Measurements from ENCODE around the gene ZDHHC9. TPM values are rescaled to one million over a fixed set of nuclear protein-coding genes. Genes with fewer than 3 reads are reported as not detected.

Gene ZDHHC9
- total RNA-seq, 1 donor from 2014 or later, result 33.1 TPM

DNA sequence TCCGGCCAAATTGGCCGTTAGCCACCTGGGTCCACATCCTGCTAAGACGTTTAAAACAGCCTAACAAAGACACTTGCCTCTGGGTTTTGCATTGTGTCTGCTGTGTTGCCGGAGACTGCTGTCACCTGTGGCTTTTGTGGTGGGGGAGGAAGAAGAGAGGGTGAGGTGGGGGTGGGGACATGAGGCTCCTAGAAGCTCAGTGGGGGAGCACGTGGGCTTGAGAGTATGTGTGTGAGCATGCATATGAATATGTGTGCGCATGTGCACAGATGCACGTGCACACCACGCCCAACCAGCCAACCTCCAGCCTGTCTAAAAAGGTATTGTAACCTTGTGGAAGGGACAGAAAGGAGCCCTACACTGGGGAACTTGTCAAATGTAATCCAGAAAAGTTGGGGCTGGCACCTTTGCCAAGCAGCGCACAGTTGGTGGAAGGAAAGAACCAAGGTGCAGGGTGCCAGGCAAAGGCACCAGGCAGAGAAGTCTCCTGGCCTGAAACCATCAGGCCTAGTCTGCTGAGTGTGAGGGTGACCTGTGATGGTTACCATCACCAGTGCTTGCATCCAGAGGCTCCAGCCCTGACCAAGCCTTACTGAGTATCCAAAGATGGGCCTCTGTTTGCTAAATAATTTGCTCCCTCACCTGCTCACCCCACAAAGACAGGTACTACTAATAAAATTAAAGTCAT lies 74.1 kb downstream of the ZDHHC9 start:
- Mint-ChIP-seq H3K36me3 (no peaks in the 10 kb centered on the region), H3K4me1 (peaks cover 13% of the 10 kb centered on the region), H3K4me3 (no peak overlapping the region), H3K27ac (no peak overlapping the region), H3K9me3 (peaks cover 2% of the 10 kb centered on the region), H3K27me3 (ENCODE audit: insufficient read depth, low read depth) (peaks cover 3% of the 10 kb centered on the region)
- no peak overlapping the region for H3K4me3 ChIP-seq
- TF ChIP-seq EZH2phosphoT487 (IDR thresholded peaks at IDR 0.05) (no peak), EZH2 (IDR thresholded peaks at IDR 0.05) (no peak)
- TF ChIP-seq, protein P1, sequence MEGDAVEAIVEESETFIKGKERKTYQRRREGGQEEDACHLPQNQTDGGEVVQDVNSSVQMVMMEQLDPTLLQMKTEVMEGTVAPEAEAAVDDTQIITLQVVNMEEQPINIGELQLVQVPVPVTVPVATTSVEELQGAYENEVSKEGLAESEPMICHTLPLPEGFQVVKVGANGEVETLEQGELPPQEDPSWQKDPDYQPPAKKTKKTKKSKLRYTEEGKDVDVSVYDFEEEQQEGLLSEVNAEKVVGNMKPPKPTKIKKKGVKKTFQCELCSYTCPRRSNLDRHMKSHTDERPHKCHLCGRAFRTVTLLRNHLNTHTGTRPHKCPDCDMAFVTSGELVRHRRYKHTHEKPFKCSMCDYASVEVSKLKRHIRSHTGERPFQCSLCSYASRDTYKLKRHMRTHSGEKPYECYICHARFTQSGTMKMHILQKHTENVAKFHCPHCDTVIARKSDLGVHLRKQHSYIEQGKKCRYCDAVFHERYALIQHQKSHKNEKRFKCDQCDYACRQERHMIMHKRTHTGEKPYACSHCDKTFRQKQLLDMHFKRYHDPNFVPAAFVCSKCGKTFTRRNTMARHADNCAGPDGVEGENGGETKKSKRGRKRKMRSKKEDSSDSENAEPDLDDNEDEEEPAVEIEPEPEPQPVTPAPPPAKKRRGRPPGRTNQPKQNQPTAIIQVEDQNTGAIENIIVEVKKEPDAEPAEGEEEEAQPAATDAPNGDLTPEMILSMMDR (IDR thresholded peaks at IDR 0.05), result no peak
- no peaks in the 10 kb centered on the region for H3K9me3 ChIP-seq (ENCODE audit: low read depth)
- DNase-seq (ENCODE audit: low spot score), result peak; percentile 11
- no peaks in the 10 kb centered on the region for H3K36me3 ChIP-seq
- H2AFZ ChIP-seq (replicated peaks), result no peak overlapping the region
- H3K4me2 ChIP-seq, result no peak overlapping the region
- no peaks in the 10 kb centered on the region for H3F3A ChIP-seq (ENCODE audit: low read depth)
- no peaks in the 10 kb centered on the region for H3K79me2 ChIP-seq (ENCODE audit: low read depth)
- no peaks in the 10 kb centered on the region for H4K20me1 ChIP-seq (ENCODE audit: low read depth)
- no peaks in the 10 kb centered on the region for H3K4me1 ChIP-seq
- H3K9ac ChIP-seq, result no peak overlapping the region
- H3K27me3 ChIP-seq, result no peaks in the 10 kb centered on the region
- no peak overlapping the region for H3K27ac ChIP-seq

DNA sequence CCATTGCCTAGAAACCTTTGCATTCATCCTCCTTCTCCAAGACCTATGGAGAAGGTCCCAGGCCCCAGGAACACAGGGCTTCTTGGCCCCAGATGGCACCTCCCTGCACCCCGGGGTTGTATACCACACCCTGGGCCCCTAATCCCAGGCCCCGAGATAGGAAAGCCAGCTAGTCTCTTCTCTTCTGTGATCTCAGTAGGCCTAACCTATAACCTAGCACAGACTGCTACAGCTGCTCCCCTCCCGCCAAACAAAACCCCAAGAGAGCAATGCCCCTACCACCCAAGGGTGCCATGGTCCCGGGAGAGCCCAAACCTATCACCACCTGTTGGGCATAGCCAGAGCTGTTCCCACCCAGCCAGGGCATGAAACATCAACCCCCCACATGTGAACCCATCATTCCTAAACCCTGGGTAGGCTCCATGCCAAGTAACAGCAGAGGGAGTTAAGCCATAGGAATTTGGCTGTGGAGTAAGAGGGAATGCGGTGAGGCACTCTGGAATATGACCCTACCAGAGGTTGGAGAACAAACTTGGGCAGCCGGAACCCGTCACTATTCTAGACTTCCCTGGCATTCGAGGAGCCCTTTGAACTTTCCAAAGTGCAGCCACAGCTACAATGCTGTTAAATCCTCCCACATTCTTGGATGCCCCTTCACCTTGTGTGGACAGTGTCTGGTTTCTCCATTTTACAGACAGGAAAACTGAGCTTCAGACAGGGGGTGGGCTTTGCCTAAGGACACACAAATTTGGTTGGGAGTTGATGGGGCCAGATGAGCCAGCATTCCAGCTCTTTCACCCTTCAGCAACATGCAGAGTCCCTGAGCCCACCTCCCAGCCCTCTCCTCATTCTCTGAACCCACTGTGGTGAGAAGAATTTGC lies 74.9 kb downstream of the ZDHHC9 start:
- Histone ChIP-seq H3F3A (ENCODE audit: low read depth) (no peaks in the 10 kb centered on the region), H3K27ac (no peak overlapping the region), H3K36me3 (no peaks in the 10 kb centered on the region), H3K79me2 (ENCODE audit: low read depth) (no peaks in the 10 kb centered on the region), H3K9ac (no peak overlapping the region), H4K20me1 (ENCODE audit: low read depth) (no peaks in the 10 kb centered on the region), H3K9me3 (ENCODE audit: low read depth) (no peaks in the 10 kb centered on the region), H3K27me3 (no peaks in the 10 kb centered on the region), H2AFZ (replicated peaks) (no peak overlapping the region), H3K4me3 (no peak overlapping the region), H3K4me1 (no peaks in the 10 kb centered on the region), H3K4me2 (no peak overlapping the region)
- peaks cover 3% of the 10 kb centered on the region for H3K27me3 Mint-ChIP-seq (ENCODE audit: insufficient read depth, low read depth)
- no peak overlapping the region for H3K4me3 Mint-ChIP-seq
- peaks cover 7% of the 10 kb centered on the region for H3K4me1 Mint-ChIP-seq
- peaks cover 2% of the 10 kb centered on the region for H3K9me3 Mint-ChIP-seq
- DNase-seq (ENCODE audit: low spot score), result no peak
- H3K36me3 Mint-ChIP-seq, result no peaks in the 10 kb centered on the region
- TF ChIP-seq, protein P1 (IDR thresholded peaks at IDR 0.05), result no peak
- TF ChIP-seq EZH2phosphoT487 (IDR thresholded peaks at IDR 0.05) (no peak), EZH2 (IDR thresholded peaks at IDR 0.05) (no peak)
- peak overlapping the region; percentile 63 for H3K27ac Mint-ChIP-seq

- Mint-ChIP-seq H3K36me3 (no peaks in the 10 kb centered on the region), H3K9me3 (peaks cover 2% of the 10 kb centered on the region), H3K27ac (peak overlapping the region; percentile 63), H3K27me3 (ENCODE audit: insufficient read depth, low read depth) (peaks cover 3% of the 10 kb centered on the region), H3K4me3 (no peak overlapping the region), H3K4me1 (peaks cover 4% of the 10 kb centered on the region)
- Histone ChIP-seq H3K9me3 (ENCODE audit: low read depth) (no peaks in the 10 kb centered on the region), H3K4me1 (no peaks in the 10 kb centered on the region), H2AFZ (replicated peaks) (no peak overlapping the region), H3K4me3 (no peak overlapping the region), H3K4me2 (no peak overlapping the region), H3K79me2 (ENCODE audit: low read depth) (no peaks in the 10 kb centered on the region), H4K20me1 (ENCODE audit: low read depth) (no peaks in the 10 kb centered on the region), H3K36me3 (no peaks in the 10 kb centered on the region), H3K27ac (no peak overlapping the region), H3K9ac (no peak overlapping the region), H3K27me3 (no peaks in the 10 kb centered on the region), H3F3A (ENCODE audit: low read depth) (no peaks in the 10 kb centered on the region)
- TF ChIP-seq, protein P1 (IDR thresholded peaks at IDR 0.05), result no peak
- TF ChIP-seq EZH2phosphoT487 (IDR thresholded peaks at IDR 0.05) (no peak), EZH2 (IDR thresholded peaks at IDR 0.05) (no peak)
- DNase-seq (ENCODE audit: low spot score), result no peak
Observed at GRCh38 chrX:129768186-129768585, 75.5 kb downstream of the ZDHHC9 start.

All from neural progenitor cell (in vitro differentiated cells).